KMS-11 (cell line): Measurements from ENCODE around the gene SLC35A3.

Experiments used
- H2AFZ ChIP-seq: fragments of 200-600 bp; sonication (generic); 2 replicates; pipeline ENCODE4 v1.6.1; 2016; ENCODE audit warnings: antibody characterized with exemption, mixed run types, low read depth
- H3K27ac ChIP-seq: fragments of 200-600 bp; sonication (generic); 2 replicates; pipeline ENCODE4 v1.6.1; 2016; ENCODE audit warnings: mild to moderate bottlenecking, mixed run types
- H3K27me3 ChIP-seq: fragments of 200-600 bp; sonication (generic); 2 replicates; pipeline ENCODE4 v1.6.1; 2017; ENCODE audit warnings: mild to moderate bottlenecking, low read depth, mixed run types, moderate library complexity; ENCODE audit not compliant: insufficient read depth
- H3K36me3 ChIP-seq: fragments of 200-600 bp; sonication (generic); 2 replicates; pipeline ENCODE4 v1.6.1; 2017; ENCODE audit warnings: mild to moderate bottlenecking, mixed run types; ENCODE audit not compliant: insufficient read depth
- H3K4me1 ChIP-seq: fragments of 200-600 bp; sonication (generic); 2 replicates; pipeline ENCODE4 v1.6.1; 2016; ENCODE audit warnings: mild to moderate bottlenecking, low read depth, mixed run types; ENCODE audit not compliant: poor library complexity, severe bottlenecking
- H3K4me2 ChIP-seq: fragments of 200-600 bp; sonication (generic); 2 replicates; pipeline ENCODE4 v1.7.0; 2016; ENCODE audit warnings: mild to moderate bottlenecking, mixed run types
- H3K4me3 ChIP-seq: fragments of 200-600 bp; sonication (generic); IDR thresholded peaks from 2 replicates; pipeline ENCODE4 v1.6.1; 2017; ENCODE audit warnings: low read depth, low read length, mixed read lengths; ENCODE audit not compliant: insufficient read depth
- H3K79me2 ChIP-seq: fragments of 200-600 bp; sonication (generic); 2 replicates; pipeline ENCODE4 v1.6.1; 2016; ENCODE audit warnings: low read depth, mixed run types; ENCODE audit not compliant: insufficient read depth
- H3K9ac ChIP-seq: fragments of 200-600 bp; sonication (generic); 2 replicates; pipeline ENCODE4 v1.6.1; 2016; ENCODE audit warnings: mild to moderate bottlenecking, mixed run types
- H4K20me1 ChIP-seq: fragments of 200-600 bp; sonication (generic); 2 replicates; pipeline ENCODE4 v1.6.1; 2016; ENCODE audit warnings: mild to moderate bottlenecking, mixed run types; ENCODE audit not compliant: insufficient read depth
- TF ChIP-seq, protein P1 (sequence below): fragments of 200-600 bp; sonication (generic); conservative IDR thresholded peaks from 2 replicates; pipeline ENCODE4 v1.6.1; 2017; ENCODE audit warnings: low read depth, mild to moderate bottlenecking, antibody characterized with exemption, low read length, moderate library complexity, mixed read lengths

The SLC35A3 gene

DNA sequence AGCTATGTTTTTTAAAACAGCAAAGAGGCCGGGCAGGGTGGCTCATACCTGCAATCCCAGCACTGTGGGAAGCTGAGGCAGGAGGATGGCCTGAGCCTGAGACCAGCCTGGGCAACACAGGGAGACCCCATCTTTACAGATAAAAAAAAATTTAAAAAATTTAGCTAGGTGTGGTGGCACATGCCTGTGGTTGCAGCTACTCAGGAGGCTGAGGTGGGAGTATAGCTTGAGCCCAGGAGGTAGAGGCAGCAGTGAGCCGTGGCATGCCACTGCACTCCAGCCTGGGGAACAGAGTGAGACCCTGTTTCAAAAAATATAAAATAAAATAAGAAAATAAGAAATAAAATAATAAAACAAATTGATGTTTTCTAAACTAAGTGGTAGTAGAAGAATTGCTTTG is 8.4 kb downstream of the SLC35A3 start:
- H4K20me1 ChIP-seq: no peaks in the 10 kb centered on the region
- H3K4me3 ChIP-seq: no peak overlapping the region
- no peak overlapping the region for H3K4me2 ChIP-seq
- H3K27ac ChIP-seq: no peak overlapping the region
- no peak overlapping the region for H2AFZ ChIP-seq
- H3K36me3 ChIP-seq: no peaks in the 10 kb centered on the region
- H3K27me3 ChIP-seq: no peaks in the 10 kb centered on the region
- TF ChIP-seq, protein P1, sequence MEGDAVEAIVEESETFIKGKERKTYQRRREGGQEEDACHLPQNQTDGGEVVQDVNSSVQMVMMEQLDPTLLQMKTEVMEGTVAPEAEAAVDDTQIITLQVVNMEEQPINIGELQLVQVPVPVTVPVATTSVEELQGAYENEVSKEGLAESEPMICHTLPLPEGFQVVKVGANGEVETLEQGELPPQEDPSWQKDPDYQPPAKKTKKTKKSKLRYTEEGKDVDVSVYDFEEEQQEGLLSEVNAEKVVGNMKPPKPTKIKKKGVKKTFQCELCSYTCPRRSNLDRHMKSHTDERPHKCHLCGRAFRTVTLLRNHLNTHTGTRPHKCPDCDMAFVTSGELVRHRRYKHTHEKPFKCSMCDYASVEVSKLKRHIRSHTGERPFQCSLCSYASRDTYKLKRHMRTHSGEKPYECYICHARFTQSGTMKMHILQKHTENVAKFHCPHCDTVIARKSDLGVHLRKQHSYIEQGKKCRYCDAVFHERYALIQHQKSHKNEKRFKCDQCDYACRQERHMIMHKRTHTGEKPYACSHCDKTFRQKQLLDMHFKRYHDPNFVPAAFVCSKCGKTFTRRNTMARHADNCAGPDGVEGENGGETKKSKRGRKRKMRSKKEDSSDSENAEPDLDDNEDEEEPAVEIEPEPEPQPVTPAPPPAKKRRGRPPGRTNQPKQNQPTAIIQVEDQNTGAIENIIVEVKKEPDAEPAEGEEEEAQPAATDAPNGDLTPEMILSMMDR: no peak
- H3K4me1 ChIP-seq: no peaks in the 10 kb centered on the region
- H3K9ac ChIP-seq: no peak overlapping the region
- H3K79me2 ChIP-seq: no peaks in the 10 kb centered on the region; the same call in 1 of the 2 replicates

- H3K27me3 ChIP-seq: no peaks in the 10 kb centered on the region
- no peaks in the 10 kb centered on the region for H3K36me3 ChIP-seq
- H3K27ac ChIP-seq: no peak overlapping the region
- H3K79me2 ChIP-seq: no peaks in the 10 kb centered on the region; the same call in 1 of the 2 replicates
- TF ChIP-seq, protein P1: no peak
- H3K4me2 ChIP-seq: no peak overlapping the region
- no peaks in the 10 kb centered on the region for H3K4me1 ChIP-seq
- H3K4me3 ChIP-seq: no peak overlapping the region
- no peak overlapping the region for H3K9ac ChIP-seq
- H2AFZ ChIP-seq: no peak overlapping the region
- H4K20me1 ChIP-seq: no peaks in the 10 kb centered on the region
Measured at GRCh38 chr1:99979091-99979490, 9.3 kb downstream of the SLC35A3 start.

DNA sequence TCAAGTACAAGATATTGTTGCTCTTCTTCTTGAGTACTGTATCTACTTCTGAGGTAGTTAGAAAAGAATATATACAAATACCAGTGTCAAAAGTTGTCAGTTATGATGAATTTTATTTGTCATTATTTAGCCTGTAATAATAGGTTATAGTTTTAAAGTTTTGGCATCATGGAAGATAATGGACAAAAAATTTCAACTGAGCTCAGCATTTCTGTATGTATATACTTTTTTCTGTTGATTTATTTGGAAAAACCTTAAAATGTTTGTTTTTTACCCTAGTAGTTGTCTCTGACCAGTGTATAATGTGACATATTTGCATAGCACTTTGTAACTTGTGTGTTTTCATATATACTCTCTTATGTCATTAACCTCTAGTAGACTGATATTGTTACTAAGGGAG is 11.1 kb downstream of the SLC35A3 start:
- Histone ChIP-seq H4K20me1 (no peaks in the 10 kb centered on the region), H3K36me3 (no peaks in the 10 kb centered on the region), H3K4me3 (no peak overlapping the region), H3K4me1 (no peaks in the 10 kb centered on the region), H3K79me2 (0 out of 2 replicates have a peak, but pooled peaks cover 4% of the 10 kb centered on the region), H3K27ac (no peak overlapping the region), H2AFZ (no peak overlapping the region), H3K27me3 (no peaks in the 10 kb centered on the region), H3K9ac (no peak overlapping the region), H3K4me2 (no peak overlapping the region)
- TF ChIP-seq, protein P1: no peak

DNA sequence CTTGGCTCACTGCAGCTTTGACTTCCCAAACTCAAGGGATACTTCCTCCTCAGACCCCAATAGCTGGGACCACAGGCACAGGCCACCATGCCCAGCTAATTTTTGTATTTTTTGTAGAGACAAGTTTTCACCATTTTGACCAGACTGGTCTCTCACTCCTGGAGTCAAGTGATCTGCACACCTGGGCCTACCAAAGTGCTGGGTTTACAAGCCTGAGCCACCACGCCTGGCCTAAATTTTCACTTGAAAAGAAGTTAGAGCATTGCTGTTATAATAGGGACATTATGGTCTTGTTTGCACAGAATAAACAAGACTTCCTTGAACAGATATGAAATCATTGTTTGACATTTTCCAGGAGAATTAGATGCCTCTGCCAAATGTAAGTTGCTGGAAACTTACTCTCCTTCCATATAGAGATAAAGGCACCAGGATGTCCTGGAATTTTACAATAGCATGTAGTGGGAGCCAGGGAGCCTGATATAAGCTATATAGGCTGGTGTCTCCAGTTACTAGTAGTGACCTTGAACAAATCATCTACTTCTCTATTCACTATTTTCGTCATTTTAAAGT is 16.9 kb downstream of the SLC35A3 start:
- H3K27ac ChIP-seq: no peak overlapping the region
- no peaks in the 10 kb centered on the region for H3K4me1 ChIP-seq
- TF ChIP-seq, protein P1: no peak
- H3K4me2 ChIP-seq: no peak overlapping the region
- H3K36me3 ChIP-seq: no peaks in the 10 kb centered on the region
- H3K79me2 ChIP-seq: peaks cover 4% of the 10 kb centered on the region; the same call in 1 of the 2 replicates
- no peaks in the 10 kb centered on the region for H3K27me3 ChIP-seq
- H3K9ac ChIP-seq: no peak overlapping the region
- H3K4me3 ChIP-seq: no peak overlapping the region
- no peak overlapping the region for H2AFZ ChIP-seq
- H4K20me1 ChIP-seq: no peaks in the 10 kb centered on the region
